Parathyroid adenoma (tissue), 2 donors: ENCODE data around the gene DPYD.

Experiments used
- H2AFZ ChIP-seq: fragments of 300-600 bp; sonication (generic); one replicate; pipeline ENCODE4 v1.7.0; 2017; ENCODE audit warnings: antibody characterized with exemption, mild to moderate bottlenecking
- H3K27ac ChIP-seq: fragments of 300-600 bp; sonication (generic); one replicate; pipeline ENCODE4 v1.7.0; 2017
- H3K27me3 ChIP-seq: fragments of 300-600 bp; sonication (generic); one replicate; pipeline ENCODE4 v1.7.0; 2017; ENCODE audit warnings: low read length; ENCODE audit not compliant: control insufficient read depth, insufficient read depth
- H3K36me3 ChIP-seq: fragments of 300-600 bp; sonication (generic); one replicate; pipeline ENCODE4 v1.7.0; 2017; ENCODE audit warnings: low read length; ENCODE audit not compliant: control insufficient read depth, insufficient read depth
- H3K4me1 ChIP-seq: fragments of 300-600 bp; sonication (generic); one replicate; pipeline ENCODE4 v1.7.0; 2017; ENCODE audit warnings: control low read depth
- H3K4me2 ChIP-seq: fragments of 300-600 bp; sonication (generic); one replicate; pipeline ENCODE4 v1.7.0; 2017; ENCODE audit warnings: low read length
- H3K4me3 ChIP-seq: fragments of 300-600 bp; sonication (generic); one replicate; pipeline ENCODE4 v1.7.0; 2017; ENCODE audit warnings: low read depth, low read length
- H3K79me2 ChIP-seq: fragments of 300-600 bp; sonication (generic); one replicate; pipeline ENCODE4 v1.7.0; 2017; ENCODE audit warnings: control low read depth
- H3K9ac ChIP-seq: fragments of 300-600 bp; sonication (generic); one replicate; pipeline ENCODE4 v1.7.0; 2017; ENCODE audit warnings: mild to moderate bottlenecking
- H3K9me3 ChIP-seq: fragments of 300-600 bp; sonication (generic); one replicate; pipeline ENCODE4 v1.7.0; 2017; ENCODE audit warnings: low read length; ENCODE audit not compliant: control insufficient read depth
- TF ChIP-seq, protein P1 (sequence below): fragments of 300-600 bp; sonication (generic); IDR thresholded peaks from one replicate; pipeline ENCODE4 v1.7.0; 2017; ENCODE audit warnings: antibody characterized with exemption, mild to moderate bottlenecking
- donor health status: primary hyperparathyroidism.

The DPYD gene

DNA sequence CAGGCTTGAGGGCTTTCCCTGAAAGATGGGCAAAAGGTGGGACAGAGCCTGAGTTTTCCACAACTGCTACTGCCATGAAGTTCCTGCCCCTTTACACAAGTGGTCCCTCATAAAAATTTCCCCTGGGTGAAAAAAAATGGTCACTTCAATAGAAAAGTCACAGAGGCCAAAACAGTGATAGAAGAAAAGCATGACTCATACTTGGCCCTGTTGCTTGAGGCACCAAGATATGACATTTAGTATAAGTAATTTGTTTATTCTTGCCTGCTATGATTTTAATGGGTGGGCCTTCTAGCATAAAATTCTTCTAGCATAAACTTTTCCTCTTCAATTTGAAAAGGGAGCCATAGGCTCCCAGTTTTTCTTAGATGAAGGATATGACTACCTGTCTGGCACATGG lies 280.2 kb downstream of the DPYD start:
- TF ChIP-seq, protein P1, sequence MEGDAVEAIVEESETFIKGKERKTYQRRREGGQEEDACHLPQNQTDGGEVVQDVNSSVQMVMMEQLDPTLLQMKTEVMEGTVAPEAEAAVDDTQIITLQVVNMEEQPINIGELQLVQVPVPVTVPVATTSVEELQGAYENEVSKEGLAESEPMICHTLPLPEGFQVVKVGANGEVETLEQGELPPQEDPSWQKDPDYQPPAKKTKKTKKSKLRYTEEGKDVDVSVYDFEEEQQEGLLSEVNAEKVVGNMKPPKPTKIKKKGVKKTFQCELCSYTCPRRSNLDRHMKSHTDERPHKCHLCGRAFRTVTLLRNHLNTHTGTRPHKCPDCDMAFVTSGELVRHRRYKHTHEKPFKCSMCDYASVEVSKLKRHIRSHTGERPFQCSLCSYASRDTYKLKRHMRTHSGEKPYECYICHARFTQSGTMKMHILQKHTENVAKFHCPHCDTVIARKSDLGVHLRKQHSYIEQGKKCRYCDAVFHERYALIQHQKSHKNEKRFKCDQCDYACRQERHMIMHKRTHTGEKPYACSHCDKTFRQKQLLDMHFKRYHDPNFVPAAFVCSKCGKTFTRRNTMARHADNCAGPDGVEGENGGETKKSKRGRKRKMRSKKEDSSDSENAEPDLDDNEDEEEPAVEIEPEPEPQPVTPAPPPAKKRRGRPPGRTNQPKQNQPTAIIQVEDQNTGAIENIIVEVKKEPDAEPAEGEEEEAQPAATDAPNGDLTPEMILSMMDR: no peak
- H3K4me2 ChIP-seq: no peak overlapping the region
- no peaks in the 10 kb centered on the region for H3K9me3 ChIP-seq
- H3K79me2 ChIP-seq: no peaks in the 10 kb centered on the region
- no peaks in the 10 kb centered on the region for H3K36me3 ChIP-seq
- H2AFZ ChIP-seq: no peak overlapping the region
- no peaks in the 10 kb centered on the region for H3K27me3 ChIP-seq
- no peak overlapping the region for H3K27ac ChIP-seq
- H3K4me3 ChIP-seq: no peak overlapping the region
- no peaks in the 10 kb centered on the region for H3K4me1 ChIP-seq
- no peak overlapping the region for H3K9ac ChIP-seq

DNA sequence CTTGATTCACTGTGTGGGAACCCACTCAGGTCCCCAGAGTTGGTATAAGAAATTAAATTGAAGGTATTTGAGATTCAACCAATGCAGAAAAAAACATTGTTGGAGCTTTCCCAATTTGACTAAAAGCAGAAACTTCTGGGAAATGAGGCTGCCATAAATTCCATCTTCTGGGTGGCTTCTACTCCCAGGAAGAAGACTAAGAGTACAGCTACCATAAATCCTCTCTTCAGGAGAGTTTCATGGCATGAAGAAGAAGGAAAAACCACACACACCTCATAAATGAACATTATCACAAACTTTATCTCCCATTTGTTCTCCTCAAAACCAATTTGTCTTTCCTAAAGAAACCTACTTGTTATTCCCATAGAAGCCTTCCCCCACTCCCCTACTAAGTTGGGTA lies 283.9 kb downstream of the DPYD start:
- TF ChIP-seq, protein P1: no peak
- Histone ChIP-seq H3K36me3 (no peaks in the 10 kb centered on the region), H3K27me3 (no peaks in the 10 kb centered on the region), H3K4me2 (no peak overlapping the region), H3K4me3 (no peak overlapping the region), H3K27ac (no peak overlapping the region), H2AFZ (no peak overlapping the region), H3K9ac (no peak overlapping the region), H3K9me3 (no peaks in the 10 kb centered on the region), H3K79me2 (no peaks in the 10 kb centered on the region), H3K4me1 (no peaks in the 10 kb centered on the region)

DNA sequence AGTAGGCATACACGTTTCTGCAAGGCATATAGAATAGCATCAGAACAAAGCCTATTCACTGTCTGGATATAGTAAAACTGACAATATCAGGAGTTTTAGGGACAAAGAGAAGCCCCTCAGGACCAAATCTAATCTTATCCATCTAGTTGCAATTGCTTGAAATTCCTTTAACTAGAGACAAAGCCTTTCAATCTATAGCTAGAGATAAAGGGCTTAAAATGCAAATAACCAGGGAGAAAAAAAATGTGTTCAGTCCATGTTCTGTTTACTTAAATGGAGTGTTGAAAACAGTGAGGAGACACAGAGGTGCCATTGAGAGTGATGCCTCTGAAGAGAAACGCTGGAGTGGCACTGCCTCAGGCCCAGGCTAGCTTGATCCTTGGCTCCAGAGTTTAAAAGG lies 286.1 kb downstream of the DPYD start:
- no peak overlapping the region for H3K27ac ChIP-seq
- H2AFZ ChIP-seq: no peak overlapping the region
- no peaks in the 10 kb centered on the region for H3K27me3 ChIP-seq
- no peaks in the 10 kb centered on the region for H3K79me2 ChIP-seq
- no peaks in the 10 kb centered on the region for H3K4me1 ChIP-seq
- H3K36me3 ChIP-seq: no peaks in the 10 kb centered on the region
- no peak overlapping the region for H3K4me2 ChIP-seq
- TF ChIP-seq, protein P1: no peak
- no peaks in the 10 kb centered on the region for H3K9me3 ChIP-seq
- no peak overlapping the region for H3K4me3 ChIP-seq
- no peak overlapping the region for H3K9ac ChIP-seq

DNA sequence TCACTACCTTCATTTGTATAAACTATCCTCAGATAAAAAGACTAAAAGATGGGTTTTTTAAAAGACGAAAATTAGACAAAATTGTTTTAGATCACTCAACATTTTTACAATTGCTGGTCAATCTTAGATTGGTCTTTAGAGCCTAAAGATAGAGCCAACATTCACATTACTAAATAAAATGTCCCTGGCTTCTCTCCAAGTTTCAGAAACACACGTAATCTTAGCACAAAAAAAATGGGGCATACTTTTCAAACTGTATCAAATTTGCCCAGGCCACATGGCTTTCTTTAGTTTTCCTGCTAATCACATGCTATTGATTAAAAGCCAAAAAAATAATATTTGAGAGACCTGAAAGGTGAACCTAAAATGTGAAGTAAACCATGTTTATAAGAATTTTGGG lies 288.1 kb downstream of the DPYD start:
- no peaks in the 10 kb centered on the region for H3K27me3 ChIP-seq
- H3K4me3 ChIP-seq: no peak overlapping the region
- TF ChIP-seq, protein P1: no peak
- H3K4me1 ChIP-seq: no peaks in the 10 kb centered on the region
- no peak overlapping the region for H2AFZ ChIP-seq
- no peaks in the 10 kb centered on the region for H3K36me3 ChIP-seq
- no peaks in the 10 kb centered on the region for H3K79me2 ChIP-seq
- no peak overlapping the region for H3K27ac ChIP-seq
- H3K9ac ChIP-seq: no peak overlapping the region
- no peaks in the 10 kb centered on the region for H3K9me3 ChIP-seq
- H3K4me2 ChIP-seq: no peak overlapping the region

DNA sequence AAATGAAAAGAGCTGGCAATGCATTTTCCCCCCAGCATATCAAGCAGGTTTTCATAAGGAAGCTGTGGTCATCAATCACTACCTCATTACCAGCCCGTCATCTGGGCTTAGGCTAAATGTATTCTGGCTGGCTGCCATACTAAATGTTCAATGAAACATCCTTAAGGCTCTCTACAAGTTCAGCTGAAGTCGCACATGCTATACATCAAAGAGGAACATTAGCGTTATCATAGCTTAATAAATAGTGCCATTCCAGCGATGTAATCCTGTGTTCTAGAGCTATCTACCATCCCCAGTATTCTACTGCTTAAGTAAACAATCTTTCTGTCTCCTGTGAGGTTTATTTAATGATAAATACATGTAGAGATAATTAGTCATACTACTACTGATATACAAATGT lies 288.8 kb downstream of the DPYD start:
- Histone ChIP-seq H3K79me2 (no peaks in the 10 kb centered on the region), H3K9me3 (no peaks in the 10 kb centered on the region), H3K36me3 (no peaks in the 10 kb centered on the region), H3K9ac (no peak overlapping the region), H3K4me1 (no peaks in the 10 kb centered on the region), H3K27ac (no peak overlapping the region), H3K4me3 (no peak overlapping the region), H3K4me2 (no peak overlapping the region), H2AFZ (no peak overlapping the region), H3K27me3 (no peaks in the 10 kb centered on the region)
- TF ChIP-seq, protein P1: no peak
